ENCODE data around the gene HOXD4.

HOXD4 gene

GRCh38 chr2:176193048-176193447 lies 41.7 kb downstream of the HOXD4 start:
- no peak for DNase-seq

GRCh38 chr2:176199902-176200301 lies 48.6 kb downstream of the HOXD4 start:
- DNase-seq: no peak

GRCh38 chr2:176200971-176201370 lies 49.6 kb downstream of the HOXD4 start:
- no peak for DNase-seq

- no peak for DNase-seq
Observed at GRCh38 chr2:176202491-176202890, 51.1 kb downstream of the HOXD4 start.
